Activated naive CD8-positive, alpha-beta T cell treated with anti-CD3 and anti-CD28 coated beads, Interleukin-2, amount 10 ng/mL, durations not matched to agents 7 days and 5 days (primary cell): Measurements from ENCODE around the gene OR8J3. TPM values are rescaled to one million over a fixed set of nuclear protein-coding genes. Genes with fewer than 3 reads are reported as not detected.
"Not testable (repeated sequence)": the region's sequence is repeated elsewhere in the genome, so short reads cannot be mapped to it uniquely, and the experiment has no call there.

ENCODE experiments used
- ATAC-seq: fragments of 150-1000 bp; cut with Tn5 transposase; one replicate; pipeline ENCODE4 v1.10.0; 2021; ENCODE audit warnings: low read depth, moderate library complexity
- POLR2A ChIA-PET: fragments of 350-600 bp; sonication (Branson Sonifier 250); formaldehyde crosslinking; loops from one replicate; lab custom pipeline; 2021; ENCODE audit warnings: antibody characterized with exemption; lab: Charles Lee
- DNase-seq: peaks from one replicate; pipeline ENCODE4 v3.0.0; 2021
- H3K27ac Mint-ChIP-seq: one replicate; pipeline ENCODE4 v1.8.0; 2022; ENCODE audit warnings: mild to moderate bottlenecking, mixed read lengths
- H3K27me3 Mint-ChIP-seq: one replicate; pipeline ENCODE4 v1.8.0; 2022; ENCODE audit warnings: mild to moderate bottlenecking, moderate library complexity, mixed read lengths
- H3K36me3 Mint-ChIP-seq: one replicate; pipeline ENCODE4 v1.8.0; 2021; ENCODE audit warnings: mild to moderate bottlenecking, mixed read lengths
- H3K4me1 Mint-ChIP-seq: one replicate; pipeline ENCODE4 v1.8.0; 2021; ENCODE audit warnings: mixed read lengths
- H3K4me3 Mint-ChIP-seq: one replicate; pipeline ENCODE4 v1.8.0; 2022; ENCODE audit warnings: mild to moderate bottlenecking, moderate library complexity, mixed read lengths
- H3K9me3 Mint-ChIP-seq: one replicate; pipeline ENCODE4 v1.8.0; 2021; ENCODE audit warnings: mixed read lengths
- total RNA-seq, 2 experiments: library from RNA; stranded (reverse); gene quantifications; one replicate each; pipeline ENCODE4 v1.2.3, GENCODE V29; 2021

OR8J3 gene
- total RNA-seq: not detected

GRCh38 chr11:56140151-56140661 is at the start of gene OR8J3:
Gene OR8J3 (minus strand): TSS chr11:56140201. CDS start chr11:56137718, 2,483 bp downstream.
- no peaks in the 10 kb centered on the region for H3K36me3 Mint-ChIP-seq
- no peaks in the 10 kb centered on the region for H3K4me1 Mint-ChIP-seq
- H3K27ac Mint-ChIP-seq: no peak within 1 kb of the TSS
- POLR2A ChIA-PET: no interaction called here
- no peak for DNase-seq
- ATAC-seq: no peak
- H3K4me3 Mint-ChIP-seq: no peak within 1 kb of the TSS
- H3K27me3 Mint-ChIP-seq: no peaks in the 10 kb centered on the region
- H3K9me3 Mint-ChIP-seq: peaks cover 11% of the 10 kb centered on the region

- Mint-ChIP-seq H3K9me3 (peaks cover 1% of the 10 kb centered on the region), H3K36me3 (no peaks in the 10 kb centered on the region), H3K27ac (no peak overlapping the region), H3K4me3 (no peak overlapping the region), H3K27me3 (no peaks in the 10 kb centered on the region), H3K4me1 (no peaks in the 10 kb centered on the region)
- DNase-seq (no peak), ATAC-seq (no peak)
- POLR2A ChIA-PET: no interaction called here
These were observed 48.6 kb upstream of the OR8J3 start for GRCh38 chr11:56188602-56189001.

- Mint-ChIP-seq H3K27ac (no peak overlapping the region), H3K4me3 (no peak overlapping the region), H3K4me1 (no peaks in the 10 kb centered on the region), H3K36me3 (no peaks in the 10 kb centered on the region), H3K27me3 (no peaks in the 10 kb centered on the region), H3K9me3 (peaks cover 4% of the 10 kb centered on the region)
- POLR2A ChIA-PET: no interaction called here
- ATAC-seq: no peak
- DNase-seq: no peak
These were observed 43.5 kb upstream of the OR8J3 start for GRCh38 chr11:56183459-56183858.

- Mint-ChIP-seq H3K9me3 (peaks cover 8% of the 10 kb centered on the region), H3K4me1 (no peaks in the 10 kb centered on the region), H3K4me3 (no peak within 1 kb of the TSS), H3K36me3 (no peaks in the 10 kb centered on the region), H3K27ac (no peak within 1 kb of the TSS), H3K27me3 (no peaks in the 10 kb centered on the region)
- ATAC-seq: no peak
- DNase-seq: no peak
- POLR2A ChIA-PET: no interaction called here
These were observed 36.3 kb upstream of the OR8J3 start, which contains the start of gene OR5J2 for GRCh38 chr11:56176318-56176717. Gene OR5J2 (plus strand): TSS chr11:56176618. CDS start chr11:56176618, 0 bp downstream.

GRCh38 chr11:56172256-56172830 is 32.3 kb upstream of the OR8J3 start:
- Mint-ChIP-seq H3K9me3 (peaks cover 4% of the 10 kb centered on the region), H3K4me3 (no peak overlapping the region), H3K27ac (no peak overlapping the region), H3K36me3 (no peaks in the 10 kb centered on the region), H3K4me1 (no peaks in the 10 kb centered on the region), H3K27me3 (no peaks in the 10 kb centered on the region)
- POLR2A ChIA-PET: no interaction called here
- DNase-seq: no peak
- no peak for ATAC-seq

- Mint-ChIP-seq H3K4me3 (no peak overlapping the region), H3K9me3 (peaks cover 4% of the 10 kb centered on the region), H3K4me1 (no peaks in the 10 kb centered on the region), H3K27ac (no peak overlapping the region), H3K36me3 (no peaks in the 10 kb centered on the region), H3K27me3 (no peaks in the 10 kb centered on the region)
- ATAC-seq: no peak
- no peak for DNase-seq
- POLR2A ChIA-PET: no interaction called here
These were observed 23.8 kb upstream of the OR8J3 start for GRCh38 chr11:56163804-56164203.

GRCh38 chr11:56160217-56160616 is 20.2 kb upstream of the OR8J3 start, which contains the start of gene OR8K5:
Gene OR8K5 (minus strand): TSS chr11:56160317. CDS start chr11:56160317, 0 bp downstream.
- H3K27ac Mint-ChIP-seq: no peak within 1 kb of the TSS
- no peaks in the 10 kb centered on the region for H3K36me3 Mint-ChIP-seq
- no peak within 1 kb of the TSS for H3K4me3 Mint-ChIP-seq
- DNase-seq (no peak), ATAC-seq (no peak)
- POLR2A ChIA-PET: no interaction called here
- no peaks in the 10 kb centered on the region for H3K27me3 Mint-ChIP-seq
- peaks cover 6% of the 10 kb centered on the region for H3K9me3 Mint-ChIP-seq
- no peaks in the 10 kb centered on the region for H3K4me1 Mint-ChIP-seq

- Mint-ChIP-seq H3K4me1 (no peaks in the 10 kb centered on the region), H3K4me3 (no peak overlapping the region), H3K9me3 (peaks cover 5% of the 10 kb centered on the region), H3K27me3 (no peaks in the 10 kb centered on the region), H3K27ac (no peak overlapping the region), H3K36me3 (no peaks in the 10 kb centered on the region)
- DNase-seq (no peak), ATAC-seq (no peak)
- POLR2A ChIA-PET: no interaction called here
These were observed 12.3 kb upstream of the OR8J3 start for GRCh38 chr11:56152333-56152732.

GRCh38 chr11:56151376-56151775 is 11.4 kb upstream of the OR8J3 start:
- no peak for DNase-seq
- Mint-ChIP-seq H3K4me1 (no peaks in the 10 kb centered on the region), H3K27ac (no peak overlapping the region), H3K9me3 (peaks cover 5% of the 10 kb centered on the region), H3K4me3 (no peak overlapping the region), H3K27me3 (no peaks in the 10 kb centered on the region), H3K36me3 (no peaks in the 10 kb centered on the region)
- POLR2A ChIA-PET: no interaction called here
- ATAC-seq: no peak

GRCh38 chr11:56143681-56144080 is 3.7 kb upstream of the OR8J3 start:
- DNase-seq, H3K4me1 Mint-ChIP-seq, H3K27me3 Mint-ChIP-seq, H3K4me3 Mint-ChIP-seq, H3K9me3 Mint-ChIP-seq, H3K27ac Mint-ChIP-seq, POLR2A ChIA-PET, ATAC-seq, H3K36me3 Mint-ChIP-seq: not testable (repeated sequence)

- peaks cover under 1% of the 10 kb centered on the region for H3K9me3 Mint-ChIP-seq
- H3K4me1 Mint-ChIP-seq: no peaks in the 10 kb centered on the region
- ATAC-seq (no peak), DNase-seq (no peak)
- H3K27ac Mint-ChIP-seq: no peak within 1 kb of the TSS
- no peaks in the 10 kb centered on the region for H3K36me3 Mint-ChIP-seq
- POLR2A ChIA-PET: no interaction called here
- H3K4me3 Mint-ChIP-seq: no peak within 1 kb of the TSS
- no peaks in the 10 kb centered on the region for H3K27me3 Mint-ChIP-seq
These were observed 17.9 kb downstream of the OR8J3 start, which contains the start of gene OR8H3 for GRCh38 chr11:56122073-56122472. Gene OR8H3 (plus strand): TSS chr11:56122373. CDS start chr11:56122373, 0 bp downstream.

- H3K27me3 Mint-ChIP-seq: no peaks in the 10 kb centered on the region
- H3K9me3 Mint-ChIP-seq: peaks cover 15% of the 10 kb centered on the region
- POLR2A ChIA-PET: no interaction called here
- ATAC-seq (no peak), DNase-seq (no peak)
- no peak within 1 kb of the TSS for H3K4me3 Mint-ChIP-seq
- no peak within 1 kb of the TSS for H3K27ac Mint-ChIP-seq
- H3K36me3 Mint-ChIP-seq: no peaks in the 10 kb centered on the region
- no peaks in the 10 kb centered on the region for H3K4me1 Mint-ChIP-seq
These were observed 36.7 kb downstream of the OR8J3 start, which contains the start of gene OR8H2 for GRCh38 chr11:56103210-56103737. Gene OR8H2 (plus strand): TSS chr11:56103687. CDS start chr11:56105043, 1,356 bp downstream.

GRCh38 chr11:56093008-56093407 is 47.0 kb downstream of the OR8J3 start, which contains the start of gene OR8I2:
Gene OR8I2 (plus strand): TSS chr11:56093308. CDS start chr11:56093308, 0 bp downstream.
- H3K36me3 Mint-ChIP-seq: no peaks in the 10 kb centered on the region
- H3K9me3 Mint-ChIP-seq: peaks cover 4% of the 10 kb centered on the region
- H3K27ac Mint-ChIP-seq: no peak within 1 kb of the TSS
- no peaks in the 10 kb centered on the region for H3K4me1 Mint-ChIP-seq
- H3K27me3 Mint-ChIP-seq: no peaks in the 10 kb centered on the region
- DNase-seq (no peak), ATAC-seq (no peak)
- H3K4me3 Mint-ChIP-seq: no peak within 1 kb of the TSS
- POLR2A ChIA-PET: no interaction called here

GRCh38 chr11:56089697-56090096 is 50.3 kb downstream of the OR8J3 start:
- POLR2A ChIA-PET: no interaction called here

More at GRCh38 chr11:56089697-56090096, 50.3 kb downstream of the OR8J3 start:
- ATAC-seq: no peak
- H3K9me3 Mint-ChIP-seq: no peaks in the 10 kb centered on the region
- no peaks in the 10 kb centered on the region for H3K36me3 Mint-ChIP-seq
- DNase-seq: no peak
- H3K4me1 Mint-ChIP-seq: no peaks in the 10 kb centered on the region
- H3K27ac Mint-ChIP-seq: no peak overlapping the region
- no peak overlapping the region for H3K4me3 Mint-ChIP-seq
- H3K27me3 Mint-ChIP-seq: no peaks in the 10 kb centered on the region
